Panc1 (cell line): ENCODE results near the gene SNRPF.

Source experiments
- CTCF ChIP-seq: fragments of 450-650 bp; IDR thresholded peaks from 2 replicates; pipeline ENCODE4 v1.5.1; 2017; ENCODE audit warnings: mild to moderate bottlenecking
- POLR2AphosphoS5 ChIP-seq: IDR thresholded peaks from 2 replicates; pipeline ENCODE4 v1.6.1; 2012; ENCODE audit warnings: mild to moderate bottlenecking, low read depth, low read length, moderate library complexity
- REST ChIP-seq, 2 experiments: IDR thresholded peaks; 2 replicates each; pipeline ENCODE4 v1.6.1; 2011 to 2012; ENCODE audit warnings: low read depth in 2 of 2, control low read depth in 1 of 2, low read length in 1 of 2, mild to moderate bottlenecking in 1 of 2, moderate library complexity in 1 of 2; ENCODE audit not compliant: insufficient read depth in 1 of 2
- SIN3A ChIP-seq: IDR thresholded peaks from 2 replicates; pipeline ENCODE4 v1.6.1; 2012; ENCODE audit warnings: low read depth, mild to moderate bottlenecking, low read length, moderate library complexity, borderline replicate concordance; ENCODE audit not compliant: insufficient read depth
- TCF7L2 ChIP-seq: IDR thresholded peaks from 2 replicates; pipeline ENCODE4 v1.6.1; 2011; ENCODE audit warnings: mild to moderate bottlenecking, low read depth, low read length, inconsistent platforms

- TF ChIP-seq REST (IDR thresholded peaks at IDR 0.05; ENCODE audit: insufficient read depth in 1 of 2, low read depth in 2 of 2, low read length in 1 of 2), result no peak
- no peak for TF ChIP-seq CTCF
- TF ChIP-seq POLR2AphosphoS5, result no peak
- no peak for TF ChIP-seq SIN3A
- TF ChIP-seq TCF7L2, result no peak
Measured at GRCh38 chr12:95880895-95881294, 22.1 kb downstream of the SNRPF start.
